HG03521 (cell line): ENCODE data around the gene IFIT3.

ENCODE experiments used
- ATAC-seq: cut with Tn5 transposase; IDR thresholded peaks from one replicate; pipeline ENCODE4 v1.9.1; 2021; ENCODE audit warnings: mild to moderate bottlenecking, moderate library complexity; ENCODE audit not compliant: unreplicated experiment

The IFIT3 gene

DNA sequence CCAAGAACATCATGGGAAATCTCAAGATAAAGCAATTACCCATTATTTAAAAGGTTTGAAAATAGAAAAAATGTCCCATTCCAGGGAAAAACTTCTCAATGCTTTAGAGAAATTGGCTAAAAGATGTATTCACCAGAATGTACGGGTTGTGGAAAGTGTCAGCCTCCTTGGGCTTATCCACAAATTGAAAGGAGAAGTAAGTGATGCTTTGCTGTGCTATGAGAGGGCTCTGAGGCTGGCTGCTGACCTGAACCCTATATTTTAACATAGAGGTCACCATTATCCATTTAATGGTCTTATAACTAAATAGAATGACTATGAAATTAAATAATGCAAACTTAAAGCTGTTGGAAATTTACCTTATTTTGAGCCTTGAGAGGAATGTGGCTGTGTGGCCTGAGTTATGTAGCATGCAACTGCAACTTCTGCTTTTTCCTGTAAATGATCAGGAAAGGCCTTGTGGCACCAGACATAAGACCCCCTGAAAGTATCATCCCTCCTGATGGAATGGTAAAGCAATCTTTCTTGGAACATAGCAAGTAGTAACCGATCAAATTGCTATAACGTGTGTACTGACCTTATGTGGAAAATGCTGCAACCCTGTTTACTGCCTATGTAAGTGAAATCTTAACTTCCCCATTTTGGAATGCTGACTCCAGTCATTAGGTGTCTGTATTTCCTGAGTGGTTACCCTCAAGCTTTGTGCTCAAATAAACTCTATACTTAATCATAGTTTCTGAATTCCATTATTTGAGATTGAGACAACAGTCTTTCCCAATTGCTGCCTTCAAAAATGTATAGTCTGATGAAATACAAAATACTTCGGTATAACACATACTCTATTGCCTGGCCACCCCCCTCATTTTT lies 56.9 kb downstream of the IFIT3 start:
- ATAC-seq: no peak

DNA sequence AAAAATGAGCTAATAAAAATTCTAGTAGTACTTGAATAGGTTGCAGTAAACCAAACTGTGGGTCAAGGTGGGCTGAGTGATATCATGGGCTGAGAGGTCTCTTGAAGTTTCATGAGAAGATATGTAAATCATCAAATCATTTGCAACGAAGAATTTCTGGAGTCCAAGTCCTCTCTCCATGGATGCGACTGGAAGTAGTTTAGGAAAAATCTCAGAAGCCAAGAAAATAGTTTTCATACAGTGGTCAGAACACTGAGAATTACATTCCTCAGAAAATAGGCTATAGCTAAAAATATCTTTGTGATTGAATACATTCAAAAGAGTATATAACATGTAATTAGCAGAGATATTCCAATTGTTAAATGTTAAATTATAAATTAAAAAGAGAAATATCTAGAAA lies 61.0 kb downstream of the IFIT3 start:
- no peak for ATAC-seq

DNA sequence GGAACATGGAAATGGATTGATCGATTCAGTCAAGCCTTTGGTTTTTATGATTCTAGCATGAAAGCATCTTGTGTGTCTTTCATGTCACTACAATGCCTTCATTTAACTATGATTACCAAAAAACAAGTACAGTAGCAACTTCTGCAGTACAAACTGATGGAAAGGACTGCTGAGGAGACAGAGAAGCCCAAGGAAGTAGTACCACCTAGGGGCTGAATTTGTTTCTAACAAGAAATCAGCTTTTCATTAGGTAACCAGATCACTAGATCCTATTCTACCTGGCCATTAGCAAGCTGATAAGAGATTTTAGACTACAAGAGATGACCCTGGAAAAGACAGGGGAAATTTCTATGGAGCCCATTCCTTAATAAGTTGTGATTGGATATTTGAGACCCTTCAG lies 61.5 kb downstream of the IFIT3 start:
- no peak for ATAC-seq
